Measurements from ENCODE around the gene ZDHHC24.

ZDHHC24 gene

DNA sequence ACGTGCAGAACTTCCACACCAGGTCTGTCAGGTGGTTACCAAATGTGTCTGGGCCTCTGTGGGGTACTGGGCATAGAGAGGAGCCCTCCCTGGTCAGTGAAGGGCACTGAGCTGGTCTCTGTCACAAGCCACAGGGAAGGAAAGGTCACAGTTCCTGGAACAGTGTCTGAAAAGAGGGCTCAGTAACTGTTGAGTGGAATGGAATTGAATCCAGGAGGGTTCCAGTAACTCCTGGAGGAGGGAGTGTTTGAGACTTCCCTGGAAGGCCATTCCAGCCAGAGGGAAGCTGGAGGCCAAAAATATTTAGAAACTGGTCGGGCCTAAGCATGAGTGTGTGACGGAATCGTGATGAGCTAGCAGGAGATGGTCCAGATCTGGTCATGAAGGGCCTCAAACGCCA is 8.8 kb upstream of the ZDHHC24 start:
- no peak for DNase-seq (ENCODE audit: low read depth)
- TF ChIP-seq, protein P1, sequence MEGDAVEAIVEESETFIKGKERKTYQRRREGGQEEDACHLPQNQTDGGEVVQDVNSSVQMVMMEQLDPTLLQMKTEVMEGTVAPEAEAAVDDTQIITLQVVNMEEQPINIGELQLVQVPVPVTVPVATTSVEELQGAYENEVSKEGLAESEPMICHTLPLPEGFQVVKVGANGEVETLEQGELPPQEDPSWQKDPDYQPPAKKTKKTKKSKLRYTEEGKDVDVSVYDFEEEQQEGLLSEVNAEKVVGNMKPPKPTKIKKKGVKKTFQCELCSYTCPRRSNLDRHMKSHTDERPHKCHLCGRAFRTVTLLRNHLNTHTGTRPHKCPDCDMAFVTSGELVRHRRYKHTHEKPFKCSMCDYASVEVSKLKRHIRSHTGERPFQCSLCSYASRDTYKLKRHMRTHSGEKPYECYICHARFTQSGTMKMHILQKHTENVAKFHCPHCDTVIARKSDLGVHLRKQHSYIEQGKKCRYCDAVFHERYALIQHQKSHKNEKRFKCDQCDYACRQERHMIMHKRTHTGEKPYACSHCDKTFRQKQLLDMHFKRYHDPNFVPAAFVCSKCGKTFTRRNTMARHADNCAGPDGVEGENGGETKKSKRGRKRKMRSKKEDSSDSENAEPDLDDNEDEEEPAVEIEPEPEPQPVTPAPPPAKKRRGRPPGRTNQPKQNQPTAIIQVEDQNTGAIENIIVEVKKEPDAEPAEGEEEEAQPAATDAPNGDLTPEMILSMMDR (IDR thresholded peaks at IDR 0.05; ENCODE audit: low read depth, low read length, missing control alignments), result no peak
- no peak overlapping the region for H3K4me3 ChIP-seq (ENCODE audit: low read depth, low read length)

DNA sequence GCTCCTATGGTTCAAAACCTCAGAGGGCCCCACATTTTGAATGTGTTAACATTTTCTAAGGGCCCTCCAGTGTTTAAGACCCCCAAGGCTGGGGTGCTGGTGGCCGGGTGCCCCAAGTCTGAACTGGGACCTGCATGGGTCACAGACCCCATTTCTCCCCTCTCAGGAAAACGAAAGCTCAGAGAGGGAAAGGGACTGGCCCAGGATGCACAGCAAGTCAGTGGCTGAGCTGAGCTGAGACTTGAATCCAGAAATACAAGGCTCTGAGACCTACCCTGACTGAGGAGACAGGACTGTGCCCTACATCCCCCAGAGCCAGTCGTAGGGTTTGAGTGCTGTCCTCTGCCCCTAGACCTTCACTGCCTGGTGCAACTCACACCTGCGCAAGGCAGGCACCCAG is 5.0 kb upstream of the ZDHHC24 start:
- DNase-seq (ENCODE audit: low read depth), result no peak
- H3K4me3 ChIP-seq (ENCODE audit: low read depth, low read length), result no peak overlapping the region
- TF ChIP-seq, protein P1 (IDR thresholded peaks at IDR 0.05; ENCODE audit: low read depth, low read length, missing control alignments), result no peak

DNA sequence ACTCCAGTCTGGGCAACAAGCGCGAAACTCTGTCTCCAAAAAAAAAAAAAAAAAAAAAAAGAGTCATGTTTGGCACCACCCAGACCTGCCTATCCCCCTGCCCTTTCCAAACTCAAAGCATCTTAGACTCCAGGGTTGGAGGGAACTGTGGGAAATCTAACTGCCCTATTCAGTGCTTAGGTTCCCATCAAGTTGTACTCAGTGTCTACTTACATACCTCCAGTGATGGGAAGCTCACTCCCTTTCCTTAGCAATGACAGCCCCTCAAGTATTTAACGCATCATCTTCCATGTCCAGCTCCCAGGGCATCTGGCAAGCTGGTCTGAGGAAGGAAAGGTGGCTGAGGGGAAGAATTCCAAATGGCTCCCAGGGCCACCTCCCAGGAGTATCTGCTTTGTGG is 3.8 kb upstream of the ZDHHC24 start:
- DNase-seq (ENCODE audit: low read depth), result no peak
- H3K4me3 ChIP-seq (ENCODE audit: low read depth, low read length), result no peak overlapping the region
- TF ChIP-seq, protein P1 (IDR thresholded peaks at IDR 0.05; ENCODE audit: low read depth, low read length, missing control alignments), result no peak

GRCh38 chr11:66548774-66549630 is 3.2 kb upstream of the ZDHHC24 start:
- no peak overlapping the region for H3K4me3 ChIP-seq (ENCODE audit: low read depth, low read length)
- TF ChIP-seq, protein P1 (IDR thresholded peaks at IDR 0.05; ENCODE audit: low read depth, low read length, missing control alignments), result no peak
- no peak for DNase-seq (ENCODE audit: low read depth)

- TF ChIP-seq, protein P1 (IDR thresholded peaks at IDR 0.05; ENCODE audit: low read depth, low read length, missing control alignments), result no peak
- DNase-seq (ENCODE audit: low read depth), result no peak
- H3K4me3 ChIP-seq (ENCODE audit: low read depth, low read length), result no peak overlapping the region
Measured at GRCh38 chr11:66548041-66548440, 2.2 kb upstream of the ZDHHC24 start.

DNA sequence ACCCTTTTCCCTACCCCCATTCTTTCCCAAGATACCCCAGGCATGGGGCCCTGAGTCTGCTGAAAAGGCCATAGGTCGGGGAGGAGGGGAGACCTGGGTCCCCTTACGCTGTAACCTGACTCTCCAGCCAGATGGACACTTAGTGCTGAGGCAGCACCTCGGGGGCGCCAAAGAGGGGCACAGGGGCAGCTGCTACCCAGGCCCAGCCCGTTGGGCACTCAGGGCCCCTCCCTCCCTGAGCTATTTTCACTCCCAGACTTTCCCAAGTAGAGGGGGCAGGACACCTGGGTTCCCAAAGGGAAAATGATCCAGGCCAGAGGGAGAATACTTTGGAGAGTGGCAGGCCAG is 1.8 kb upstream of the ZDHHC24 start:
- TF ChIP-seq, protein P1 (IDR thresholded peaks at IDR 0.05; ENCODE audit: low read depth, low read length, missing control alignments), result no peak
- H3K4me3 ChIP-seq (ENCODE audit: low read depth, low read length), result no peak overlapping the region
- no peak for DNase-seq (ENCODE audit: low read depth)

Data from GM12864 (cell line).